Esophagus muscularis mucosa (tissue), 4 donors: ENCODE results near the gene NTM. TPM values are rescaled to one million over a fixed set of nuclear protein-coding genes. Genes with fewer than 3 reads are reported as not detected.
A peak's percentile ranks its signal among the peaks of the same experiment; 100 is the strongest.

Experiments used
- DNase-seq: peaks from one replicate; pipeline ENCODE4 v3.0.0-alpha.2; 2017; ENCODE audit errors: extremely low spot score
- H3K27ac ChIP-seq, 4 donors: fragments of 200-600 bp; sonication (generic); replicated peaks in 1 of 4; 1 replicate in 3 of 4; 2 replicates in 1 of 4; pipeline ENCODE4 v1.5.1; 2016 to 2019; ENCODE audit warnings: mild to moderate bottlenecking in 1 of 4
- H3K27me3 ChIP-seq, 4 donors: fragments of 200-600 bp; sonication (generic); one replicate each; pipeline versions ENCODE4 v1.5.1 to v1.6.0; 2016 to 2019
- H3K36me3 ChIP-seq, 4 donors: fragments of 200-600 bp; sonication (generic); one replicate each; pipeline ENCODE4 v1.5.1; 2016 to 2019
- H3K4me1 ChIP-seq, 4 donors: fragments of 200-600 bp; sonication (generic); one replicate each; pipeline ENCODE4 v1.5.1; 2016 to 2019
- H3K4me3 ChIP-seq, 4 donors: fragments of 200-600 bp; sonication (generic); 1 replicate in 2 of 4; 2 replicates in 2 of 4; pipeline ENCODE4 v1.5.1; 2016 to 2019; ENCODE audit warnings: mild to moderate bottlenecking in 4 of 4, moderate library complexity in 1 of 4
- H3K9me3 ChIP-seq, 4 donors: fragments of 200-600 bp; sonication (generic); 1 replicate in 3 of 4; 2 replicates in 1 of 4; pipeline ENCODE4 v1.5.1; 2016 to 2019
- CTCF ChIP-seq, 3 experiments: fragments of 200-600 bp in 2 of 3; fragments of 450-650 bp in 1 of 3; sonication (generic) in 2 of 3; IDR thresholded peaks; one replicate each; pipeline ENCODE4 v1.5.1; 2017 to 2019; ENCODE audit warnings: antibody characterized with exemption in 3 of 3, mild to moderate bottlenecking in 2 of 3, moderate library complexity in 1 of 3
- EP300 ChIP-seq: sonication (generic); formaldehyde crosslinking; IDR thresholded peaks from one replicate; pipeline ENCODE4 v1.6.1; 2017; ENCODE audit warnings: antibody characterized with exemption
- POLR2A ChIP-seq: fragments of 450-650 bp; IDR thresholded peaks from one replicate; pipeline ENCODE4 v1.6.1; 2017; ENCODE audit warnings: antibody characterized with exemption, moderate library complexity, mild to moderate bottlenecking, low read depth
- POLR2AphosphoS5 ChIP-seq, 2 donors: sonication (generic); formaldehyde crosslinking; IDR thresholded peaks; one replicate each; pipeline ENCODE4 v1.6.1; 2017; ENCODE audit warnings: antibody characterized with exemption in 2 of 2
- WGBS: methylation state at CpG from one replicate; pipeline ENCODE4 v1.1.5; 2018; 5-methylcytosine and 5-hydroxymethylcytosine counted together
- intact Hi-C: fragments of 100-400 bp; cut with DNase I; formaldehyde crosslinking; loops from one replicate; pipeline ENCODE4 v1.15.1; 2023
- total RNA-seq, 4 donors: library from RNA; depleted of rRNA; stranded (reverse); fragments of >200 nt; gene quantifications; one replicate each; pipeline versions ENCODE4 v1.1.0 to v1.2.1, GENCODE V29; 2016

The NTM gene
- total RNA-seq, 4 donors from 2014 or later: 5.6 to 25.3 (median 8.3) TPM

DNA sequence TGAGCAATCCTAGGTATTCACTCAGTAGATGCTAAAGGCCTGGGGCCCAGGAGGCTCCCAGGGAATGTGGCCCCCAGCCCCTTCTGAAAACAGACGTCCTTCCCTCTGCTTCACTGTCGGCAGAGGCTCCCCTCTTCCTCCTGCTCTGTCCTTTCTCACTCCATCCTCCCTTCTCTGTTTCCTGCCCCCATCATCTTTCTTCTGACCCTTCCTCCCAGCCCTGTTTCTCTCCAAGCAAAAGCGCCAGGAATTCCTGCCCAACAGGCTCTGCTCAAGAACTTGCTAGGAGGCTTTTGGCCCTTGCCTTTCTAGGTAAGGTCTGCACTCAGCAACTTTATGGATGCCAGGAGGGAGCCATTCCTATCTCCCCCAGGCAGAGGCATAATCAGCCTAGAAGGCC, 300.5 kb downstream of the NTM start:
- Histone ChIP-seq H3K4me3 (no peak overlapping the region), H3K4me1 (peaks cover 0 to 19% (median 14%) of the 10 kb centered on the region in 4 donors), H3K27me3 (no peaks in the 10 kb centered on the region), H3K36me3 (no peaks in the 10 kb centered on the region), H3K27ac (no peak overlapping the region), H3K9me3 (no peaks in the 10 kb centered on the region)
- TF ChIP-seq CTCF (IDR thresholded peaks at IDR 0.05): no peak
- no peak for TF ChIP-seq EP300
- TF ChIP-seq POLR2A: no peak
- no peak for DNase-seq
- intact Hi-C loops: no loop called here
- WGBS: 96% methylated on average over 3 of the region's 3 CpGs

GRCh38 chr11:131671320-131671719, 300.9 kb downstream of the NTM start:
- intact Hi-C loops: no loop called here
- TF ChIP-seq POLR2A: no peak
- no peak for TF ChIP-seq POLR2AphosphoS5 (IDR thresholded peaks at IDR 0.05)
- no peak for TF ChIP-seq CTCF (IDR thresholded peaks at IDR 0.05)
- no peak for TF ChIP-seq EP300
- WGBS: 95% methylated on average over 8 of the region's 8 CpGs
- DNase-seq: no peak
- no peak overlapping the region for H3K4me3 ChIP-seq
- no peaks in the 10 kb centered on the region for H3K27me3 ChIP-seq
- no peak overlapping the region for H3K27ac ChIP-seq
- H3K36me3 ChIP-seq: no peaks in the 10 kb centered on the region
- H3K9me3 ChIP-seq: no peaks in the 10 kb centered on the region
- peaks cover 0 to 19% (median 14%) of the 10 kb centered on the region in 4 donors for H3K4me1 ChIP-seq

GRCh38 chr11:131671734-131672133, 301.3 kb downstream of the NTM start:
- no peaks in the 10 kb centered on the region for H3K9me3 ChIP-seq
- 91% methylated on average over 6 of the region's 12 CpGs for WGBS
- H3K36me3 ChIP-seq: no peaks in the 10 kb centered on the region
- no peak overlapping the region for H3K27ac ChIP-seq
- intact Hi-C loops: loop anchor here (2.0 kb wide), 1 partner anchor 607 kb away; no protein-coding TSS in a partner anchor
- DNase-seq: no peak
- TF ChIP-seq POLR2A: no peak
- TF ChIP-seq CTCF (IDR thresholded peaks at IDR 0.05): no peak
- TF ChIP-seq EP300: no peak
- no peak for TF ChIP-seq POLR2AphosphoS5 (IDR thresholded peaks at IDR 0.05)
- H3K4me1 ChIP-seq: peaks cover 0 to 19% (median 14%) of the 10 kb centered on the region in 4 donors
- H3K4me3 ChIP-seq: no peak overlapping the region
- no peaks in the 10 kb centered on the region for H3K27me3 ChIP-seq

DNA sequence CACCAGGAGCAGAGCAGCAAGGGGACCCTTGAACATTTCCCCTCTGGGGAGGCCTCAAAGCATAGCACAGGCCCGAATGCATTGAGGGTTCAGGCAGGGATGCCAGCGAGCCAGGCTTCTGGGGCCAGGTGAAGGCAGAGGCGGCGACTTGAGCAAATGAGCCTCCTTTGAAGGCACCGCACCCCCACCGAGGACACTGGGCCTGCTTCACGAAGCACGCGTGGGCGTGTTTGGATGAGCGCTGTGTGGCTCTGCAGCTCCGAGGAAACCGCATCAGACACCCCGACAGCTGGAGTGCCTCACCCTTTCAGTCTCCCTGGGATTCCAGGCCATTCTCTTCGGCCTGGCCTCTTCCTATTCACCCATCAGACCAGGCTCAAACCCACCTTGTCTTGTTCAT, 301.8 kb downstream of the NTM start:
- H3K4me3 ChIP-seq: no peak overlapping the region
- 94% methylated on average over 9 of the region's 15 CpGs for WGBS
- H3K36me3 ChIP-seq: no peaks in the 10 kb centered on the region
- H3K27me3 ChIP-seq: no peaks in the 10 kb centered on the region
- H3K9me3 ChIP-seq: no peaks in the 10 kb centered on the region
- TF ChIP-seq CTCF (IDR thresholded peaks at IDR 0.05): no peak
- H3K27ac ChIP-seq: no peak overlapping the region
- DNase-seq: no peak
- intact Hi-C loops: loop anchor here (2.0 kb wide), 1 partner anchor 607 kb away; no protein-coding TSS in a partner anchor
- H3K4me1 ChIP-seq: peaks cover 0 to 19% (median 14%) of the 10 kb centered on the region in 4 donors

DNA sequence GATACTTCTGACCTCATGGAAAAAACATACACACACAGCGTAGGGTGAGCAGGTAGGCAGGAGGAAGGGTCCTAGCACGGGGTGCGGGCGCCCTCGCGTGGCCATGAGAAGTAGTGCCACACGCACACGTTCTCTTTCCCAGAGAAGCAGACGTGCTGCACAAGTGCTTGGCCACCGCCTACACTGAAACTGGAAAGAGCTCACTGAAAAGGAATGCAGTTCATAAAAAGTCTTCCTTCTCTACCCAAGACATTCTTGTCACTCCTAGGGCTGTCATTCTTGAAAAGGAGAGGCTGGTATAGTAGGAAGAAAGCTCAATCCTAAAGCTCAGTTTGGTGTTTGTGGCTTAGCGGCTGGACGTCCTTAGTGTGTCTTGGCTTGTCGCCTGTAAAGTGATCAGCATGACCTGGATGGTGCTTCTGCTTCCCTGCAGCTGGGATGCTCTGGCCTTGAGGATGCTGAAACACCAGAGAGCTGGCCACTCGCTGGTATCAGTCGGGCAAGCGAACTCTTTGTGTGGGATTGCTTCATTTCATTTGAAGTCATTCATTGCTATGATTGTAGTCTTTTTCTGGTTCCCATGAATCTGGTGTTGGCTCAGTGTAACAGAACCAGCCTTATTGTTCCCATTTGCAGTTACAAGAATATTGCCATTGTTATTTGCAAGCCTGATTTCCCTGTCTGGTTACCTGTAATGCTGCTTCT, 303.8 kb downstream of the NTM start:
- Histone ChIP-seq H3K4me3 (no peak overlapping the region), H3K36me3 (no peaks in the 10 kb centered on the region), H3K4me1 (peaks cover 0 to 19% (median 14%) of the 10 kb centered on the region in 4 donors), H3K27ac (no peak overlapping the region), H3K27me3 (no peaks in the 10 kb centered on the region), H3K9me3 (no peaks in the 10 kb centered on the region)
- 23% methylated on average over 16 of the region's 16 CpGs for WGBS
- DNase-seq: peak; percentile 94
- intact Hi-C loops: loop anchor here (2.0 kb wide), 1 partner anchor 749 kb away; no protein-coding TSS in a partner anchor
- TF ChIP-seq POLR2AphosphoS5 (IDR thresholded peaks at IDR 0.05): peak in 1 of 2 donors; percentile 22
- no peak for TF ChIP-seq POLR2A
- TF ChIP-seq EP300: no peak
- TF ChIP-seq CTCF (IDR thresholded peaks at IDR 0.05): peak in 2 of 3 experiments; percentile 88 to 93
